ENCODE results near the gene NELFA. TPM values are rescaled to one million over a fixed set of nuclear protein-coding genes. Genes with fewer than 3 reads are reported as not detected.

Gene NELFA
- total RNA-seq, 4 donors from 2014 or later: 29.3 to 45.3 (median 35.7) TPM

DNA sequence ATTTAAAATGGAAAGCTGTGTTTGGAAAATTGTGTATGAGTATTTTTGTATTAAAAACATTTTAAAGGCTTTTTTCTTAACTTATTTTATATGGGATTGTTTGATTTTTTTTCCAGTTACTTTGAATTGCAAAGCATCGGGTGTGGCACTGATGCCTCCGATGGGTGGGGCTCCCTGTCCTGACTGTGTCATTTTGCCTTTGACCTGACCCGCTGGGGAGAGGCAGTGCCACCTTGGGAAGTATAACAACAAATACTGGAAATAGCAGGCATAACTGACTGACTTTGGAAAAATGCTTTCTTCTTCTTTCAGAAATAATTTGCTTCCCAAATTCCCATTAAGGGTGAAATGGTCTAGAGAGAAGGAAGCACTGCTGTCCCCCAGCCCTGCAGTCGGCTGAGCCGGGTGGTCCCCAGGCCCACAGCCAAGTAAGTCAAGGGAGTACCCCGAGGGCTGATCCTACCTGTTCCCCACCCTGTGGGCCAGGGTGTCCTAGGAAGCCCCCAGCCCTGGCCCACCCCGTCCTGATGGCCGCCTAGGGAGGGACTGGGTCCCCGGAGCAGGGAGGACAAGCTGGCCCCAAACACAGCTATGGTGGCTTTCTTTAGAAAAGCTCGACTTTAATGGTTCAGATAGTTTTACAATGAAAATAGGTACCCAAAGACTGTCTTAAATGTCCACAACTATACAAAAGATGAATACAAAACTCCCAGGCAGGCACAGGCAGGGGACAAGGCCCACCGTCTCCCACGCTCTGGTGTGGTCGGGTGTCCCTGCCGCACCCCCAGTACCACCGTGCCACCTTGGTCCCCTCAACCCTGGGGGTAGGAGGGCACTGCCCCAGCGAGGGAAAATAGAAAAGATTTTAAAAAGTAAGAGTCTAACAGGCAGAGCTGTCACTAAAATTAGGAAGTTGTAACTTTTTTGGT is 26.4 kb downstream of the NELFA start:
- DNase-seq (ENCODE audit: low spot score in 2 of 2): peak in 1 of 2 donors; percentile 76
- intact Hi-C loops (cut with DNase I; ENCODE audit: low total_unique reads): no loop called here
- WGBS, 2 donors: 83% methylated on average over 16 of the region's 16 CpGs

DNA sequence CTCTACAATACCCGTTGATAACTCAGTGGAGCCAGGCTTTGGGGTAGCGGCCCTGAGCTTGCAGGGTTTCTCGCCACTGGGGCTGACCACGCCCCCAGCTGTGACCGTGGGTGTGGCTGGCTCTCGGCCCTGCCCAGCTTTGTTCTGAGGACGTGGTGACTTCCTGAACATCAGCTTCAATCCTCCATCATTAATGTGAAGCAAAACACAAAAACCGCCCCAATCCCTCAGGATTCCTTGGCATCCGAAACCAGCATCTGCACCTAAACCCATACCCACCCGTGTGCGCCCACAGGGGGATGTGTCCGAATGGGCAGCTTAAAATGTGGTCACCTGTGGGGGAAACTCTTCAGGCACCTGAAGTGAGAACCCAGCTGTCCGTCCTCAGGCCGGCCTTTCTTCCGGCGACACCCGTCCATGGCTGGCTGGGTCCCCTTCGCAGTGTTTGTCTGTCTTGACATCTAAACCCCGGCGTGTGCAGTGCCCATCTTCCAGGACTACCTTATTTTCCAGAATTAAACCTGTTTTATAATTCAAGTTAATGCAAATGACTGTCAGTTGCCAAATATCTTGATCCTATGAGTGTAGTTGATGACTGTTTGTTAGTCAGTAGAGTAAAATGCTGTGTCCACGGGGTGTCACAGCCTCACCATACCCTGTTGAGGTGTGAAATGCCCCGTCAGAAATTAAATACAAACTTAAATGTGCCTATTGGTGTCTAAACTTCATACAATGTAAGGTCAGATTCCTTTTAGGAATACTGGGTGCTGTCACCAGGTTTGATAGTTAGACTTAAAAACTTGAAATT is 27.3 kb downstream of the NELFA start:
- WGBS, 2 donors: 82 to 83% methylated on average over 22 of the region's 22 CpGs
- DNase-seq (ENCODE audit: low spot score in 2 of 2): peak in 1 of 2 donors; percentile 81
- H3K4me3 ChIP-seq (ENCODE audit: low read depth, poor library complexity, severe bottlenecking): no peak overlapping the region
- intact Hi-C loops (cut with DNase I; ENCODE audit: low total_unique reads): no loop called here
- TF ChIP-seq POLR2A (IDR thresholded peaks at IDR 0.05): no peak
- TF ChIP-seq, protein P1, sequence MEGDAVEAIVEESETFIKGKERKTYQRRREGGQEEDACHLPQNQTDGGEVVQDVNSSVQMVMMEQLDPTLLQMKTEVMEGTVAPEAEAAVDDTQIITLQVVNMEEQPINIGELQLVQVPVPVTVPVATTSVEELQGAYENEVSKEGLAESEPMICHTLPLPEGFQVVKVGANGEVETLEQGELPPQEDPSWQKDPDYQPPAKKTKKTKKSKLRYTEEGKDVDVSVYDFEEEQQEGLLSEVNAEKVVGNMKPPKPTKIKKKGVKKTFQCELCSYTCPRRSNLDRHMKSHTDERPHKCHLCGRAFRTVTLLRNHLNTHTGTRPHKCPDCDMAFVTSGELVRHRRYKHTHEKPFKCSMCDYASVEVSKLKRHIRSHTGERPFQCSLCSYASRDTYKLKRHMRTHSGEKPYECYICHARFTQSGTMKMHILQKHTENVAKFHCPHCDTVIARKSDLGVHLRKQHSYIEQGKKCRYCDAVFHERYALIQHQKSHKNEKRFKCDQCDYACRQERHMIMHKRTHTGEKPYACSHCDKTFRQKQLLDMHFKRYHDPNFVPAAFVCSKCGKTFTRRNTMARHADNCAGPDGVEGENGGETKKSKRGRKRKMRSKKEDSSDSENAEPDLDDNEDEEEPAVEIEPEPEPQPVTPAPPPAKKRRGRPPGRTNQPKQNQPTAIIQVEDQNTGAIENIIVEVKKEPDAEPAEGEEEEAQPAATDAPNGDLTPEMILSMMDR (IDR thresholded peaks at IDR 0.05): no peak

More for the DNA sequence above, 26.4 kb downstream of the NELFA start:
- TF ChIP-seq, protein P1 (IDR thresholded peaks at IDR 0.05): no peak
- no peak for TF ChIP-seq POLR2A (IDR thresholded peaks at IDR 0.05)
- H3K4me3 ChIP-seq (ENCODE audit: low read depth, poor library complexity, severe bottlenecking): no peak overlapping the region

DNA sequence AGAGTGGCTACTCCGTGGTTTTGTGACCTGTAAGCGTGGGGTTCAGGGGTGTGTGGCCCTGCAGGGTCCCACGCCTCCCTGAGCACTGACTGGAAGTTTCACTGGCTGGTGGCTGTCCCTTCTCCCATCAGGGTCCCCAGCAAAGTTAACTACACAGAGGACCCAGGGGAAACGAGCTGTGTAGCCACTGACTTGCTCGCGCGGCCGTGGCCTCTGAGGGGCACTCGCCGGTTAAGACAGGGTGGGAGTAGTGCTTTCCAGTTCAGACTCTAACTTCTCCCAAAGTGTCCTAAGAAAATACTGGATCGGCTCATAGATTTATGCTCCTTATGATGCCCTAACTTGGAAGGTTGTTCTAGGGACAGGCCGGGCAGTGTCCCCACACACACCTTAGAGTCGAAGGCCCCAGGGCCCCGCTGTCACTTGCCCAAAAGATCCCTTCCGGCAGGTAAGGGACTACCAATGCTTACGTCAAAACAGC is 28.2 kb downstream of the NELFA start:
- DNase-seq (ENCODE audit: low spot score in 2 of 2): peak in 1 of 2 donors; percentile 53
- TF ChIP-seq, protein P1 (IDR thresholded peaks at IDR 0.05): no peak
- no peak for TF ChIP-seq POLR2A (IDR thresholded peaks at IDR 0.05)
- intact Hi-C loops (cut with DNase I; ENCODE audit: low total_unique reads): no loop called here
- no peak overlapping the region for H3K4me3 ChIP-seq (ENCODE audit: low read depth, poor library complexity, severe bottlenecking)
- WGBS, 2 donors: 93 to 95% methylated on average over 16 of the region's 16 CpGs

DNA sequence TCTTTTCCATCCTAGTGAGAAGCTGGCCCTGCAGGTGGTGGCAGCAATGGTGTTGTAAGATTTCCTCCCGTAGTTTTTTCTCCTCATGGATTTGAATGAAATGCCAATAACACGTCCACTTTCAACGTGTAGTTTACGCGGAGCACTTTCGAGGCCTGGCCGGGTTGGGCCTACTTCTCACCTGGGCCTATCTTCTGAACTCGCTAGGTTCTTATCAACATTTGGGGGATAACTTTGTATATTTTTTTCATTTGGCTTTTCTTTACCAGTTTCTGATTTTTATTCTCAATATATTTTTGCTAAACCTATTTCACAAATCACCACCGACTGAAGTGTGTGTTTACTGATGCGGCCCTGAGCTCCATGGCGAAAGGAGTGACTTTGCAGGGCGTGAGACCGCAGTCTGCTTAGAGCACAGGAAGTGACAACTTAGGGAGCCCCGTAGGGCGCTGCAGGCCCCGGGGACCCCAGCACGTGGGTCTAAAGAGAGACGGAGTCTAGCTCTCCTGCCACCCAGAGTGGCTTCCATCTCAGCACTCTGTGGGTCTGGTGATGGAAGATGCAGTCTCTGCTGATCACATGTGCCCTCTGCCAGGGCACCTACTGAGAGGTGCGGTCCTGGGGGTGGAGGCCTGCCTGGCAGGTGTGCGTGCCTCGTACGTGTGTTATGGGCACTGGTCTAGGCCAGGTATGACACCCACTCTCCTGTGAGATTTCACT is 29.1 kb downstream of the NELFA start:
- no peak for TF ChIP-seq POLR2A (IDR thresholded peaks at IDR 0.05)
- TF ChIP-seq, protein P1 (IDR thresholded peaks at IDR 0.05): no peak
- DNase-seq (ENCODE audit: low spot score in 2 of 2): peak in 1 of 2 donors; percentile 61
- H3K4me3 ChIP-seq (ENCODE audit: low read depth, poor library complexity, severe bottlenecking): no peak overlapping the region
- 83 to 86% methylated on average over 21 to 22 of the region's 22 CpGs for WGBS, 2 donors
- intact Hi-C loops (cut with DNase I; ENCODE audit: low total_unique reads): no loop called here

DNA sequence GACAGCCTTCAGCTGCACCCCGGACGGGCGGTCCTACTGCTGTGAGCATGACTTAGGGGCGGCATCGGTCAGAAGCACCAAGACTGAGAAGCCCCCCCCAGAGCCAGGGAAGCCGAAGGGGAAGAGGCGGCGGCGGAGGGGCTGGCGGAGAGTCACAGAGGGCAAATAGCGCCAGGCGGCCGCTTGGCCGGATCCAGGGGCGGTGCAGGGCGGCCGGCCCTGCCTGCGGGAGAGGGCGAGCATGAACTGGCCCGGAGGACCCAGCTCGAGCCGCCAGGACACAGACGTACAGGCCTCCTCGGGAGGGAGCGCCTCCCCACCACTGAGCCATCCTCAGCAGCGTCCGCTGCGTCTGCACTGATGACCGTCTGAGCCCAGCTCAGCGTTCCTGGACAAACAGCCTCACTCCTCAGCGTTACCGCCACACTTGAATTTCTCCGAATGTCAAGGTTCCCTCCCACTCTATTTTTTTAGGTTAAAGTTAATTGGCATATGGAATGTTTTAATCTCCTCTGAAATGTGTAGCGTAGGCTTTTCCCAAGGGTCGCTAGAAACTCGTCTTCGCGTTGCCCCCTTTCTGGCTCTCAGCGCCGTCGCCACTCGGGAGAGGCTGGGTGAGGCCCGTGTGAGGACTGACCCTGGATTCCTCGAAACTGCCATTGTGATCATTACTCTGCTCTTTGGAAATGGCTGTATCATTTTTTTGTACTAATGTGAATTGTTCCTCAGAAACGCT is 29.9 kb downstream of the NELFA start:
- no peak for TF ChIP-seq POLR2A (IDR thresholded peaks at IDR 0.05)
- TF ChIP-seq, protein P1 (IDR thresholded peaks at IDR 0.05): no peak
- WGBS, 2 donors: 91 to 93% methylated on average over 41 to 43 of the region's 45 CpGs
- peak in 1 of 2 donors; percentile 82 for DNase-seq (ENCODE audit: low spot score in 2 of 2)
- intact Hi-C loops (cut with DNase I; ENCODE audit: low total_unique reads): no loop called here
- H3K4me3 ChIP-seq (ENCODE audit: low read depth, poor library complexity, severe bottlenecking): no peak overlapping the region

Measured in lower leg skin (tissue), 4 donors.